22Rv1 (cell line): ENCODE data around the gene IPO7.
"Not testable (repeated sequence)": the region's sequence is repeated elsewhere in the genome, so short reads cannot be mapped to it uniquely, and the experiment has no call there.

Experiments used
- H3K27ac ChIP-seq: fragments of 450-650 bp; 2 replicates; pipeline ENCODE4 v1.5.1; 2017
- ZFX ChIP-seq: fragments of 450-650 bp; IDR thresholded peaks from 2 replicates; pipeline ENCODE4 v1.6.1; 2017; ENCODE audit warnings: antibody characterized with exemption, borderline replicate concordance
- TF ChIP-seq, protein P1 (sequence below): fragments of 450-650 bp; IDR thresholded peaks from 2 replicates; pipeline ENCODE4 v1.5.1; 2017; ENCODE audit warnings: mild to moderate bottlenecking

IPO7 gene

DNA sequence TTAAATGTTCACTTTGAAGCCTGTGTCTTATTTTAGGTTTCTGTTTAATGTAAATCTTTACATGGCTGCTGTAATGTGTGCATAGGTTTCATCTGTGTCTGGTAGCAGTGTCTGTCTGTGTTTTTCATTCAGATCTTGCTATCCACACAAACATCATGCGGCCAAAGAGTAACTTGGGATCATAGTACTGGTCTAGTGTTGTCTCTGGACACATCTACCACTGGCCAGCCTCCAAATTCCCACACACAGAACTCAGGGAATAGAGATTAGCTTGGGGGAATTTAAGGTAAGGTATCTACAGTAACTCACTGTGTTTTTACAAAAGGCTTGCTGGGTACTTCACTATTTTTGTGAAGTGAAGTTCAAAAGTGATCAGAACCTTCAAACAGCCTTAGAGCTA is 44.3 kb downstream of the IPO7 start:
- TF ChIP-seq, protein P1, sequence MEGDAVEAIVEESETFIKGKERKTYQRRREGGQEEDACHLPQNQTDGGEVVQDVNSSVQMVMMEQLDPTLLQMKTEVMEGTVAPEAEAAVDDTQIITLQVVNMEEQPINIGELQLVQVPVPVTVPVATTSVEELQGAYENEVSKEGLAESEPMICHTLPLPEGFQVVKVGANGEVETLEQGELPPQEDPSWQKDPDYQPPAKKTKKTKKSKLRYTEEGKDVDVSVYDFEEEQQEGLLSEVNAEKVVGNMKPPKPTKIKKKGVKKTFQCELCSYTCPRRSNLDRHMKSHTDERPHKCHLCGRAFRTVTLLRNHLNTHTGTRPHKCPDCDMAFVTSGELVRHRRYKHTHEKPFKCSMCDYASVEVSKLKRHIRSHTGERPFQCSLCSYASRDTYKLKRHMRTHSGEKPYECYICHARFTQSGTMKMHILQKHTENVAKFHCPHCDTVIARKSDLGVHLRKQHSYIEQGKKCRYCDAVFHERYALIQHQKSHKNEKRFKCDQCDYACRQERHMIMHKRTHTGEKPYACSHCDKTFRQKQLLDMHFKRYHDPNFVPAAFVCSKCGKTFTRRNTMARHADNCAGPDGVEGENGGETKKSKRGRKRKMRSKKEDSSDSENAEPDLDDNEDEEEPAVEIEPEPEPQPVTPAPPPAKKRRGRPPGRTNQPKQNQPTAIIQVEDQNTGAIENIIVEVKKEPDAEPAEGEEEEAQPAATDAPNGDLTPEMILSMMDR: no peak
- no peak for TF ChIP-seq ZFX

DNA sequence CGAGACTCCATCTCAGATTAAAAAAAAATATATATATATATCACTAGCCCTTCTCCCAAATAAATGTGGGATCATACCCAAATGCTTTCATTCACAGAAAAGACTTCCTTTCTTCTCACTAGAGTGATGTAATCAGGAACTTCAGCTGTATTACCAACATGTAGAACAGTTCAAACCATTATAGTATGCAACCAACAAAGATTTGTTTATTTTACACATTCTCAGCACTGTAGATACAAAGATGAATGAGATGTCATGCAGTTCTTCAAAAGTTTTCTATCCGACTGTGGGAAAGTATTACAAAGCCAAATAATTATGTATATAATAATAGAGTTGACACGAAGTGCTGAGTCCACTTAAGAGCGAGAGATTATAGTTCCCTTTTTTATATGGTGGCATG is 54.2 kb downstream of the IPO7 start:
- TF ChIP-seq ZFX: no peak
- TF ChIP-seq, protein P1: no peak

More for the DNA sequence above, 44.3 kb downstream of the IPO7 start:
- no peak overlapping the region for H3K27ac ChIP-seq

DNA sequence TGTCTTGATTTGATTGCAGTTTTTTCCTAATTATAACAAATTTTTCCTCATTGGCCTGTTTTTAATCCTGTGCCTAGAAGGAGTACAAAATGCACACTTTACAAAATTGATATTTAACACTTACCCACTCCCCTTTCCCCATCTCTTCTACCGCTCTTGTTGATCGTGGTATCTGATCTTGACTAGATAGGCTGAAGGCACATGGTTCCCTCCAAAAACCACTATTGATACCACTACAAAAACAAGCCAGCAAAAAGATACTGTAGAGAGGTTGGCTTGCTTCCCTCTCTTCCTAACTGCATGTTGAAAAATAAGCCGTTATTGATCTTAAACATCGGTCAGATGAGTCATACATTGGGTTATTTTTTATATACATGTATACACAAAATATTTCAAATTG is 61.8 kb downstream of the IPO7 start:
- TF ChIP-seq, protein P1: no peak
- TF ChIP-seq ZFX: no peak
- no peak overlapping the region for H3K27ac ChIP-seq

More for the DNA sequence above, 54.2 kb downstream of the IPO7 start:
- H3K27ac ChIP-seq: no peak overlapping the region

DNA sequence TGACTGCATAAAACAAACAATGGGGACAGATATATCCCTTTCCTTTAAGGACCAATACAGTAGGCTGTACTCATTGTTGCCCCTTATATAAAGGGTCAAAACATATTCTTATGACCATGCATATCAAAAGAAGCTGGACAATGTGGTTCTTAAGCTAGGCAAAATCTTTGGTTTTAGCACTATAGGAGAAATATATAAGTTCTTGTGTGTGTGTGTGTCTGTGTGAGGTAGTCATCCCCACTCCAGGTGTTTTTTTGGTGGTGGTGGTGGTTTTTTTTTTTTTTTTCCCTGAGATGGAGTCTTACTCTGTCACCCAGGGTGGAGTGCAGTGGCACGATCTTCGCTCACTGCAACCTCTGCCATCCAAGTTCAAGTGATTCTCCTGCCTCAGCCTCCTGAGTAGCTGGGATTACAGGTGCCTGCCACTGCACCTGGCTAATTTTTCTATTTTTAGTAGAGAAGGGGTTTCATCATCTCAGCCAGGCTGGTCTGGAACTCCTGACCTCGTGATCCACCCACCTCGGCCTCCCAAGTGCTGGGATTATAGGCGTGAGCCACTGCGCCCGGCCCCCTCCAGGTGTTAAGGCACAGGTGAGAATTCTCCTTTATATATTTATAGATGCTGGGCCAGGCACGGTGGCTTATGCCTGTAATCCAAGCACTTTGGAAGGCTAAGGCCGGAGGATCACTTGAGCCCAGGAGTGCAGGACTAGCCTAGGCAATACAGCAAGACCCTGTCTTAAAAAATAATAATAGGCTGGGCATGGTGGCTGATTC is 64.3 kb downstream of the IPO7 start:
- TF ChIP-seq ZFX: no peak
- TF ChIP-seq, protein P1: no peak
- H3K27ac ChIP-seq: no peak overlapping the region

DNA sequence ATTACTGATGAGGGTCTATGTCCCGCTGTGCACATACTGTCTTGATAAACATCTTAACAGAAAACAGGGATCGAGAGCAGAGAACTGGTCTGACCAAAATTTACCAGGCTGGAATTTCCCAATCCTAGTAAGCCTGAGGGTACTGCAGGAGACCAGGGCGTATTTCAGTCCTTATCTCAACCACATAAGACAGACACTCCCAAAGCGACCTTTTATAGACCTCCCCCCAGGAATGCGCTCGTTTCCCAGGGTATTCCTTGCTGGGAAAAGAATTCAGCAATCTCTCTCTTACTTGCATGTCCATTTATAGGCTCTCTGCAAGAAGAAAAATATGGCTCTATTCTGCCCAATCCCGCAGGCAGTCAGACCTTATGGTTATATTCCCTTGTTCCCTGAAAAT is 67.6 kb downstream of the IPO7 start:
- not testable (repeated sequence) for H3K27ac ChIP-seq

DNA sequence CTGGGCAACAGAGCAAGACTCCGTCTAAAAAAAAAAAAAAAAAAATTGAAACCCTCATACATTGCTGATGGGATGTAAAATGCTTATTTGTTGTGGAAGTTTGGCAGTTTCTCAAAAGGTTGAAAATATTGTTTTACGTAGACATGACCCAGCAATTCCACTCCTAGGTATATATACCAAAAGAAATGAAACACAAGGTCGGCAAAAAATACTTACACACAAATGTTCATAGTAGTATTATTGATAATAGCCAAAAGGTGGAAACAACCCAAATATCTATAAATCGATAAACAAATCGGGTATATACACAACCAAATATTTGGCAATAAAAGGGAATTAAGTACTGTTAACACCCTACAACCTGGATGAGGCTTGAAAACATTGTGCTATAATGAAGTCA is 71.3 kb downstream of the IPO7 start:
- TF ChIP-seq, protein P1: no peak
- H3K27ac ChIP-seq: no peak overlapping the region

DNA sequence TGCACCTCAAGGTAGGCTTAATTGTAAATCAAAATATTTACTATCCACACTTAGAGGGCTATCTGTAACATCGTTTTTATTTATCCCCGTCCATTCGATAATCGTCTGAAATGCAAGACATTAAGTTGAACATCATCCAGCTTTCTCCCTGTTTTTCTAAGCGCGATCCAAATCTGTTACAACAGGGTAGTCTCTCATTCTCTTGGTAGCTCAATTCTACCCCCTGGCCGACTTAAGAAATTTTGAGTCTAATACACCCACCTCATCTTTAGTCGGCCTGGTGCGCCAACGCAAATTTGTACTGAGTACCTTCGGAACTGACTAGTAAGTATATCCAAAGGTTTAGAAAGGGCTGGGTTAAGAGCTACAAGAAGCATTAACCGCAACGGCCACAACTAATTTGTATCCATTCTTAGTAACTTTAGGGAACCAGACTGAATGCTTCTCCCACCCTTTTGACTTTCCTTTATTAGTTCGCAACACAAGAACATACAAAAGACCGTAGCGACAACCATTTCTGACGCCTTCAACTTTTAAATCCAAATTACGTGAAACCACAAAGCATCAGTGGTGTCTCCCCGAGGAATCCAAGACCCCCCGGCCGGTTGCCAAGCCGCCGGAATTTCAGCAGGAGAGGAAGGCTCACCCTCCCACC is 75.3 kb downstream of the IPO7 start:
- TF ChIP-seq ZFX: no peak
- TF ChIP-seq, protein P1: no peak
- peak overlapping the region; percentile 100 for H3K27ac ChIP-seq
